ENCODE measurements around the gene EML4.

DNA sequence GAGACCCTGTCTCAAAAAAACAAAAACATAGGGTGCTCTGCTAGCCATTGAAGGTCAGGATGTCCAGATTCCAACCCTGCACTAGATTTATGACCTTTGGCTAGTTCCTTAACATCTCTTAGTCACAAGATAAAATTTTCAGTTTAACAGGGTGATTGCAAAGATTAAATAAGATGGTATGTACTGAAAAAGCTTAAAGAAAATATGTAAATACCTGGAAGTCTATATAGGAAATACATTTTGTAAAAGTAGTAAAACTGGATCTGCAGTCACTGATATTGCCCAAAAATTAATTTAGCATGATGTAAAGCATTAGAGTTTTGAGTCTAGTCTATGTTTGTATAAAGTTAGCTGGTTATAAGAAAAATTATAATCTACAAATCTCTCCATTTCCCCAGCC, 197.3 kb downstream of the EML4 start:
- TF ChIP-seq EZH2 (IDR thresholded peaks at IDR 0.05; ENCODE audit: low read length, unreplicated experiment): no peak
- TF ChIP-seq, protein P1, sequence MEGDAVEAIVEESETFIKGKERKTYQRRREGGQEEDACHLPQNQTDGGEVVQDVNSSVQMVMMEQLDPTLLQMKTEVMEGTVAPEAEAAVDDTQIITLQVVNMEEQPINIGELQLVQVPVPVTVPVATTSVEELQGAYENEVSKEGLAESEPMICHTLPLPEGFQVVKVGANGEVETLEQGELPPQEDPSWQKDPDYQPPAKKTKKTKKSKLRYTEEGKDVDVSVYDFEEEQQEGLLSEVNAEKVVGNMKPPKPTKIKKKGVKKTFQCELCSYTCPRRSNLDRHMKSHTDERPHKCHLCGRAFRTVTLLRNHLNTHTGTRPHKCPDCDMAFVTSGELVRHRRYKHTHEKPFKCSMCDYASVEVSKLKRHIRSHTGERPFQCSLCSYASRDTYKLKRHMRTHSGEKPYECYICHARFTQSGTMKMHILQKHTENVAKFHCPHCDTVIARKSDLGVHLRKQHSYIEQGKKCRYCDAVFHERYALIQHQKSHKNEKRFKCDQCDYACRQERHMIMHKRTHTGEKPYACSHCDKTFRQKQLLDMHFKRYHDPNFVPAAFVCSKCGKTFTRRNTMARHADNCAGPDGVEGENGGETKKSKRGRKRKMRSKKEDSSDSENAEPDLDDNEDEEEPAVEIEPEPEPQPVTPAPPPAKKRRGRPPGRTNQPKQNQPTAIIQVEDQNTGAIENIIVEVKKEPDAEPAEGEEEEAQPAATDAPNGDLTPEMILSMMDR (conservative IDR thresholded peaks at IDR 0.05; ENCODE audit: low read depth, low read length): no peak
- TF ChIP-seq EZH2phosphoT487 (IDR thresholded peaks at IDR 0.05; ENCODE audit: borderline replicate concordance, low read length): no peak
